Subcutaneous adipose tissue (tissue), 4 donors: ENCODE data around the gene CYP1A2. TPM values are rescaled to one million over a fixed set of nuclear protein-coding genes. Genes with fewer than 3 reads are reported as not detected.

Experiments
- total RNA-seq, 4 donors: library from RNA; depleted of rRNA; stranded (reverse); fragments of >200 nt; gene quantifications; one replicate each; pipeline ENCODE4 v1.1.0, GENCODE V29; 2016
- TF ChIP-seq, protein P1 (sequence below): fragments of 450-650 bp; IDR thresholded peaks from one replicate; pipeline ENCODE4 v1.5.1; 2016; ENCODE audit warnings: low read depth, mild to moderate bottlenecking, control low read depth, antibody characterized with exemption, moderate library complexity

The CYP1A2 gene
- total RNA-seq, 4 donors from 2014 or later, result not detected

DNA sequence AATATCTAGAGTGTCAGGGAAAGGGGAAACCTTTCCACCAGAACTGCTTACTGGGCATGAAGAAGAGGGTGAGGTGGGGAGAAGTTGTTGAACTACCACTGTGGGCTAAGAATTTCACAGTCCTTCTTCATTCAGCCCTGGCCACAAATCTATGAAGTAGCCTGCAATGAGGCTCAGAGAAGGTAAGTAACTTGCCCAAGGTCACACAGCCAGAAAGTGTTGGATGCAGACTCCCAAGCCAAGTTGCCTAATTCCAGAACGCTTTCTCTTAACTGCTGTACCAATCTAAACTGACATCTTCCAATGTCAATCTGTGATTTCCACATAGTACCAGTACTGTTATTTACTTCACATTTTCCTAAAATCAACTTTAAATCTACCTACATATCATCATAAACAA lies 25.5 kb upstream of the CYP1A2 start:
- TF ChIP-seq, protein P1, sequence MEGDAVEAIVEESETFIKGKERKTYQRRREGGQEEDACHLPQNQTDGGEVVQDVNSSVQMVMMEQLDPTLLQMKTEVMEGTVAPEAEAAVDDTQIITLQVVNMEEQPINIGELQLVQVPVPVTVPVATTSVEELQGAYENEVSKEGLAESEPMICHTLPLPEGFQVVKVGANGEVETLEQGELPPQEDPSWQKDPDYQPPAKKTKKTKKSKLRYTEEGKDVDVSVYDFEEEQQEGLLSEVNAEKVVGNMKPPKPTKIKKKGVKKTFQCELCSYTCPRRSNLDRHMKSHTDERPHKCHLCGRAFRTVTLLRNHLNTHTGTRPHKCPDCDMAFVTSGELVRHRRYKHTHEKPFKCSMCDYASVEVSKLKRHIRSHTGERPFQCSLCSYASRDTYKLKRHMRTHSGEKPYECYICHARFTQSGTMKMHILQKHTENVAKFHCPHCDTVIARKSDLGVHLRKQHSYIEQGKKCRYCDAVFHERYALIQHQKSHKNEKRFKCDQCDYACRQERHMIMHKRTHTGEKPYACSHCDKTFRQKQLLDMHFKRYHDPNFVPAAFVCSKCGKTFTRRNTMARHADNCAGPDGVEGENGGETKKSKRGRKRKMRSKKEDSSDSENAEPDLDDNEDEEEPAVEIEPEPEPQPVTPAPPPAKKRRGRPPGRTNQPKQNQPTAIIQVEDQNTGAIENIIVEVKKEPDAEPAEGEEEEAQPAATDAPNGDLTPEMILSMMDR, result no peak

DNA sequence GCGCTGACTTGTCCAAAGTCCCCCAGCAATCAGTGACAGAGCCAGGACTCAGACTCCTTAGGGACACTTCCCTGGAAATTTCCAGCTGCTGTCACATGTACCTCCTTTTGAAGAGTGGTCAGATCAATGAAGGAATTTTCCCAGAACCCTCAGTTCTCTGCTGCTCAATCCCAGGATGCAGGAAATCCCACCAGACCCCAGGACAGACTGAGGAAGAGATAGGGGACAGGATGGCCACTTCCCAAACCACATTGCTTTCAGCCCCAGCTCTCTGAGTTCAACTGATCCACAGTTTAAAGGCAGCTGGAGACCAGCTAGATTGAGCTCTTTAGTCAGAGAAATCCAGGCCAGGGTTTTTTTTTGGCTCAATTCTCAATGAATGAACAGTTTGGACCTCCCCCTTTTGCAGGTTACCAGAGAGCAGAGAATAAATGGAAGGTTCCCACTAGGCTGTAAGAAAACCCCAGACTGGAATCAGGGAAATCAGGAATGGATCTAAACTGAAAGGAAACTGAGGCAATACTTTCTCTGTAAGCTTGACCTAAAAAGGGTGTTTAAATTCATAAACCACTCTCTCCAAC lies 24.8 kb upstream of the CYP1A2 start:
- TF ChIP-seq, protein P1, result no peak

DNA sequence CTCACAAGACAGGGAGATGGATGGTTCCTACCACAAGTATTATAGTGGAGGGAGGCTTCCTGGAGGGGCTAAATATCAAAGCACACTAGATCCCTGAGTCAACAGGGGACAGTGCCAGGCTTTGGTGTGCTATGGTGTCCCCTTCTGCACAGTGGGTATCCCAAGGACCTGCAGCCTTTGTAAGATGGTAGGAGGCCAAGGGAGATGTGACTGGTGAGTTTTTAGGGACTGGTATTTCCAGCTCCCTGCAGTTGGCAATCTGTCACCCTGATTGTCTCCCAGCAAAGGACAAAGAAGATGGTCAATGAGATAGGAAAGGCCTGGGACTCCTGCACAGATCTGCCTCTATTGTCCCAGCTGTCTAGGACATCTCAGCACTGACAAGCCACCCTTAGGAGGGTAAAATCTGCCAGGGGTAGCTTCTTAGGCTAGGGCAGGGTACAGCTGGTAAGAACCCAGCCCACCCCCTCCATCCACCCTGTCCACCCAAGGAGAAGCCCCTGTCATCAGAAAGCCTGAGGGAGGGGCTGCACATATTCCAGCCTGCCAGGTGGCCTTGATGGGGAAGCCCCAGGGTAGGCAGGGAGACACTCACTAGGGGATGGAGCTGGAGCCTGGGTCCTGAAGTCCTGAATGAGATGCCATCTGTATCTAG lies 23.9 kb upstream of the CYP1A2 start:
- TF ChIP-seq, protein P1, result no peak

DNA sequence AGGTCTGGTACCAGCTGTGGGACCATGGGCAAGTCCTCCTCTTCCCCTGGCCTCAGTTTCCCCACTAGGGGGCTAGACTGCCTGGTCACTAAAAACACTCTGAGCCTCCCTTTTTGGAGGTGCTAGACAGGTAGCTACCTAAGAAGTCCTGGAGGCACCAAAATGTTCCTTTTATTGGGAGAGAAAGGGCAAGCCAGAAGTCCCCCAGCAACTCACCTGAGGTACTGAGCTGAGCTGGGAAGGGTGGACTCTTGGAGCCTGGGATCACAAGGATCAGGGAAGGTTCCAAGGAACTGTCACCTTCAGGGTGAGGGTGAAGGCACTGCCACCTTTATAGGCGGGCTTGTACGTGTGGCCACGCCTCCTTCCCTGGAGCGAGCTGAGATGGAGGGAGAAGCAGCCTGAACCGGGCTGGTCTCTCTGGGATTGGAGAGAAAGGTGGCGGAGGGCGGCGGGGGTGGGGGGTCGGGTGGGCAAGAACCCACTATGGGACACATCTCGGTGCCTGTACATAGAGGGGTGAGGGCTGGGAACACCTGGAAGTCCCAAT lies 23.3 kb upstream of the CYP1A2 start, which contains the start of gene CYP1A1:
TSS of gene CYP1A1 (minus strand) at position 304 of the 550 bp plus-strand sequence. CDS start 2,431 bp downstream, outside the sequence.
- TF ChIP-seq, protein P1, result no peak

DNA sequence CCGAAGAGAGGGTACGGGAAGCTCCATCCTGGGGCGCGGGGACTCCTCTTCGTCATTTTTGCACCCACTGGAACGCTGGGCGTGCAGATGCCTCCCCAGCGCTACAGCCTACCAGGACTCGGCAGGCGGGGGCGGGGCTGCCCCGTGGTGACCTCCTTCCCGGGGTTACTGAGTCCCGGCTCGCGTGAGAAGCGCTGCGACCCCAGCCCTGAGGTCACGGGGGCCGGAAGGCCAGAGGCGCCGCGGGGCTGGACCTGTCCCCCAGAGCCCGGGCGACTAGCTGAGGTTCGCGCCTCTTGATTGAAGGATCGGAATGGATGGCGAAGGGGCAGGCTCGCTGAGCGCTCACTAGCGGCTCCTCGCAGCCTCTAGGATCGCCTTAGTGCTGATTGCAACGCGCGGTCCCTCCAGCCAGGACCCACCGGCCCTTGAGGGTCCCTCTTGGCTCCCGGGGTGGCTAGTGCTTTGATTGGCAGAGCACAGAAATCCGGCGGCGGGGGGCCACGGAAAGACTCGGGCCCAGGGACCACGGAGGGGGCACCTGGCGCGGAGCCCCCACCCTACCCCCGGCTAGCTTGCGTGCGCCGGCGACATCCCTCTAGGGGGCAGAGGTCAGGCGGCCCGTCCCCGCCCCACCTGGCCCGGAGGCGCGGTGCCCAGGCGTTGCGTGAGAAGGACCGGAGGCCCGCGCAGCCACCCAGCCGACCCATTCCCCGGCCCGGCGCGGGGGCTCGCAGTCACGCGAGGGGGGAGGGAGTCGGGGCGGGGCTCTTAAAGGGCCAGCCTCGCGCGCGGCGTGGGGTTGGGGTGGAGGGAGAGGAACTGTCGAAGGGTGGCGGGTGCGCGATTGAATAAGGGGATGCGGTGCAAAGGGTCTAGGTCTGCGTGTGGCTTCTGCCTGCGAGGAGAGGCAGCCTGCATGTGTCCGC lies 22.5 kb upstream of the CYP1A2 start:
- TF ChIP-seq, protein P1, result no peak

DNA sequence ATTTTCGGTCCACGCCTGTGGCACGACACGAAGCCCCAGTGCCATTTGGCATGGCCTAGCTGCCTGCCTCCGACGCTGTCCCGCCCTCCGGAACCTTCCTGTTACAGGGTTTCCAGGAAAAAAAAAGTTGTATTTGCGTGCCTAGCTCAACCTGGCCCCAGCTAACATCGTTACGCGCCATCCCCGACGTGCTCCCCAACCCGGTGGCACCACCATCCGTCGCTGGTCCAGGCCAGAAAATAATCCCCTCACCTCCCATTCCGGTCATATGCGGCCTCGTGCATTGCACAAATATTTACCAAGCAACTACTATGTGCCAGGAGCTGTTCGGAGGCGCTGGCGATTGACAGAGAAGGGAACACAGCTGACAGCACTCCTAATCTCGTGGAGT lies 21.9 kb upstream of the CYP1A2 start:
- TF ChIP-seq, protein P1, result no peak

DNA sequence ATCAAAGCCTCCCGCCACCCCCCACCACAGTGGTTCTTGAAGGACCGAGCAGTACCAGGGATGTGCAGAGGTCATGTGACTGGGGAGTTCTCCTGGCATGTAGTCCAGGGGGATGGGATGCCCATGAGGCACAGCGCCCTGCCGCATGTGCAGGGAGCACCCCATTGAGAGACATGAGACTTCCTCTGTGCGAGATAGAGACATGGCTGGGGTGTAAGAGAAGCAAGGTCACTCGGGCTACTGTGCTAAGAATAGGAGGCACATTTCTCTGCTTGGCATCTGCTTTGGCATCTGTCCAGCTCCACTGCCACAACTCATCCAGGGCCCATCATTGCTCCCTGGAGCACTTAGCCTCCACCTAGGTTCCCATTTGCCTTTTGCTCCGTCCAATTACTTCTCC lies 20.9 kb upstream of the CYP1A2 start:
- TF ChIP-seq, protein P1, result no peak
